Measurements from ENCODE around the gene ACOX2.
A peak's percentile ranks its signal among the peaks of the same experiment; 100 is the strongest.

The ACOX2 gene

DNA sequence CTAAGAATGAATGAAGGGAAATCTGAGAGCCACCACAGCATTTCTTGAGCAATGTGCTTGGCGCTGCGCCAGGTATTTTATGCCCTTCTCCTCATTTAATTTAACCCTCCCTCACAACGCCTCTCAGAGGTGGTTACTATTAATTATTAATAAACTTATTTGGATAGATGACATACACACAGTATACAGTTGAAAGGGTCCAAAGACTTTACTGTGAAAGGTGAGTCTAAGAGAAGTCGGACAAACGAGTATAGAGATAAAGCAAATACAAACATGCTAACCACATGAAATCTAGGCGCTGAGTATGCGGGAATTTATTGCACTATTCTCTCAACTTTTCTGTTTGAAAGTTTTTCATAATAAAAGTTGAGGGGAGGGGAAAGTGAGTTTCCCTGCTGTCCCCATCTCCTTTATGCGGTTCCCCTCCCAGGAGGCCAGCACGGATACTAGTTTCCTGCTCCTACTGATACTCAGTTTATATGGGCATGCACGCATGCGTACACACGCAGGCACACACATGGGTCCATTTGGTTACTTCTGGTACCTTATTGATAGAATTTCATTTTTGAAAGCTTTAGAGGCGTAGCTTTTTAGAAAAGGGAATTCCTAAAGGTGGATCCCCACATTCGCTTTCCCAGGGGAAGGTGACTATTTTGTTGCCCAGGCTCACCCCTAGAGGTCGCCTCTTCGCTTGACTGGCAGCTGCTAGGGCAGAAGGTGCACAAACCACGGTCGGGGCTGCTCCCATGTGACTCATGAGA is 73.6 kb downstream of the ACOX2 start:
- no peak overlapping the region for H3K9ac ChIP-seq
- TF ChIP-seq, protein P1, sequence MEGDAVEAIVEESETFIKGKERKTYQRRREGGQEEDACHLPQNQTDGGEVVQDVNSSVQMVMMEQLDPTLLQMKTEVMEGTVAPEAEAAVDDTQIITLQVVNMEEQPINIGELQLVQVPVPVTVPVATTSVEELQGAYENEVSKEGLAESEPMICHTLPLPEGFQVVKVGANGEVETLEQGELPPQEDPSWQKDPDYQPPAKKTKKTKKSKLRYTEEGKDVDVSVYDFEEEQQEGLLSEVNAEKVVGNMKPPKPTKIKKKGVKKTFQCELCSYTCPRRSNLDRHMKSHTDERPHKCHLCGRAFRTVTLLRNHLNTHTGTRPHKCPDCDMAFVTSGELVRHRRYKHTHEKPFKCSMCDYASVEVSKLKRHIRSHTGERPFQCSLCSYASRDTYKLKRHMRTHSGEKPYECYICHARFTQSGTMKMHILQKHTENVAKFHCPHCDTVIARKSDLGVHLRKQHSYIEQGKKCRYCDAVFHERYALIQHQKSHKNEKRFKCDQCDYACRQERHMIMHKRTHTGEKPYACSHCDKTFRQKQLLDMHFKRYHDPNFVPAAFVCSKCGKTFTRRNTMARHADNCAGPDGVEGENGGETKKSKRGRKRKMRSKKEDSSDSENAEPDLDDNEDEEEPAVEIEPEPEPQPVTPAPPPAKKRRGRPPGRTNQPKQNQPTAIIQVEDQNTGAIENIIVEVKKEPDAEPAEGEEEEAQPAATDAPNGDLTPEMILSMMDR (IDR thresholded peaks at IDR 0.05) = peak; percentile 84
- peak overlapping the region; percentile 73 for H2AFZ ChIP-seq
- no peaks in the 10 kb centered on the region for H3K79me2 ChIP-seq
- H3K4me3 ChIP-seq (ENCODE audit: low read depth, low read length) = no peak overlapping the region
- no peaks in the 10 kb centered on the region for H3K36me3 ChIP-seq (ENCODE audit: control insufficient read depth, insufficient read depth, low read length)
- no peaks in the 10 kb centered on the region for H3K27me3 ChIP-seq (ENCODE audit: control insufficient read depth, insufficient read depth, low read length)
- H3K4me2 ChIP-seq (ENCODE audit: low read length) = peak overlapping the region; percentile 66
- no peaks in the 10 kb centered on the region for H3K9me3 ChIP-seq (ENCODE audit: control insufficient read depth, low read length)
- no peaks in the 10 kb centered on the region for H3K4me1 ChIP-seq
- no peak overlapping the region for H3K27ac ChIP-seq

DNA sequence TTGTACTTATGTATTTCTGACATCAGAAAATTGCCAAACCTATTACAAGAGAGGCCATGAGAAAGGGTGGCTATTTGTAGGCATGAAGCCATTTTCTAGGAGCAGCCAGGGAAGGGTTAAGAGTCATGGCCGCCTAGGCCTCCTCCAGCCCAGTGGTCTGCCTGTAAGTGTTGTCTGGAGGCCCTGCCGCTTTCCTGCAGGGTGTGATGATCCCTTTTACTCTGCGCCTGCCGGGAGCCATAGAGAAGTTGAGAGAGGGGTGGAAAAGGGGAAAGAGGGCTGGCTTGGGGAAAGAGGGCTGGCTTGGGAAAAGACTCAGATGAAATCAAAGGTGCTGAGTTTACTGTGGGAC is 74.2 kb downstream of the ACOX2 start:
- TF ChIP-seq, protein P1 (IDR thresholded peaks at IDR 0.05) = no peak
- Histone ChIP-seq H3K4me2 (ENCODE audit: low read length) (no peak overlapping the region), H3K79me2 (no peaks in the 10 kb centered on the region), H3K4me1 (no peaks in the 10 kb centered on the region), H3K9ac (no peak overlapping the region), H3K27ac (no peak overlapping the region), H3K9me3 (ENCODE audit: control insufficient read depth, low read length) (no peaks in the 10 kb centered on the region), H2AFZ (no peak overlapping the region), H3K36me3 (ENCODE audit: control insufficient read depth, insufficient read depth, low read length) (no peaks in the 10 kb centered on the region), H3K4me3 (ENCODE audit: low read depth, low read length) (no peak overlapping the region), H3K27me3 (ENCODE audit: control insufficient read depth, insufficient read depth, low read length) (no peaks in the 10 kb centered on the region)

DNA sequence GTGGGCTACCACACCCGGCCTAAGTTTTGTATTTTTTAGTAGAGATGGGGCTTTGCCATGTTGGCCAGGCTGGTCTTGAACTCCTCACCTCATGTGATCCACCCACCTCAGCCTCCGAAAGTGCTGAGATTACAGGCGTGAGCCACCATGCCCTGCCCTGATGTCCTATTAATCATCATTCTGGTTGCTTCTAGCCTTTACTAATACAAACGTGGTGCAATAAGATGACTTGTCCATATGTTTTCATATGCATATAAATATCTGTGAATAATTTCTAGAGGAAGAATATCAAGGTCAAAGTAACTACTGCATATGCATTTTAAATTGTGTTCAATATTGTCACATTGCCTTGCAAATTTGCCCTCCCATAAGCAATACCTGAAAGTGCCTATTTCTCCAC is 77.8 kb downstream of the ACOX2 start:
- H3K36me3 ChIP-seq (ENCODE audit: control insufficient read depth, insufficient read depth, low read length) = no peaks in the 10 kb centered on the region
- no peak overlapping the region for H3K4me2 ChIP-seq (ENCODE audit: low read length)
- H3K4me1 ChIP-seq = no peaks in the 10 kb centered on the region
- no peaks in the 10 kb centered on the region for H3K9me3 ChIP-seq (ENCODE audit: control insufficient read depth, low read length)
- no peak overlapping the region for H2AFZ ChIP-seq
- no peak overlapping the region for H3K4me3 ChIP-seq (ENCODE audit: low read depth, low read length)
- no peaks in the 10 kb centered on the region for H3K79me2 ChIP-seq
- TF ChIP-seq, protein P1 (IDR thresholded peaks at IDR 0.05) = no peak
- no peaks in the 10 kb centered on the region for H3K27me3 ChIP-seq (ENCODE audit: control insufficient read depth, insufficient read depth, low read length)
- H3K9ac ChIP-seq = no peak overlapping the region
- no peak overlapping the region for H3K27ac ChIP-seq

Measured in parathyroid adenoma (tissue), 2 donors.